H1 (cell line): Measurements from ENCODE around the gene KCTD16. TPM values are rescaled to one million over a fixed set of nuclear protein-coding genes. Genes with fewer than 3 reads are reported as not detected.

ENCODE experiments used
- CTCF ChIA-PET: fragments of 300-600 bp; sonication (Branson Sonifier 250); formaldehyde crosslinking; loops from one replicate; lab custom pipeline; 2021; ENCODE audit not compliant: partially characterized antibody; lab: Charles Lee
- POLR2A ChIA-PET: fragments of 300-600 bp; sonication (Branson Sonifier 250); formaldehyde crosslinking; loops from one replicate; lab custom pipeline; 2021; ENCODE audit warnings: inconsistent platforms; ENCODE audit not compliant: partially characterized antibody; lab: Charles Lee
- DNase-seq, 2 experiments: peaks; one replicate each; pipeline versions ENCODE4 v3.0.0 to v3.0.0-alpha.2; 2010 to 2022; ENCODE audit warnings: low spot score in 2 of 2, low read depth in 1 of 2, mixed read lengths in 1 of 2
- FAIRE-seq: peaks from 2 replicates; lab custom pipeline; 2011; peaks lifted over from hg19 to GRCh38; lab: Jason Lieb, UNC
- H2AFZ ChIP-seq: 2 replicates; pipeline ENCODE4 v1.8.1; 2012; ENCODE audit warnings: low read length, inconsistent platforms
- H2AK5ac ChIP-seq: 2 replicates; pipeline ENCODE4 v1.6.1; 2013; ENCODE audit warnings: low read depth, low read length
- H2BK120ac ChIP-seq: replicated peaks from 2 replicates; pipeline ENCODE3; 2013; ENCODE audit warnings: low read depth, low read length, inconsistent platforms
- H2BK12ac ChIP-seq: 2 replicates; pipeline ENCODE4 v1.6.1; 2013; ENCODE audit warnings: low read depth, low read length
- H2BK15ac ChIP-seq: 2 replicates; pipeline ENCODE4 v1.6.1; 2013; ENCODE audit warnings: low read length
- H2BK20ac ChIP-seq: 2 replicates; pipeline ENCODE4 v1.6.1; 2013; ENCODE audit warnings: low read length
- H2BK5ac ChIP-seq: 2 replicates; pipeline ENCODE4 v1.6.1; 2013; ENCODE audit warnings: low read depth, low read length
- H3K14ac ChIP-seq: 2 replicates; pipeline ENCODE4 v1.6.1; 2013; ENCODE audit warnings: inconsistent platforms; ENCODE audit not compliant: insufficient read length
- H3K18ac ChIP-seq: 2 replicates; pipeline ENCODE4 v1.6.1; 2013; ENCODE audit warnings: low read length; ENCODE audit errors: extremely low read depth
- H3K23ac ChIP-seq: 2 replicates; pipeline ENCODE4 v1.6.1; 2013; ENCODE audit warnings: inconsistent platforms; ENCODE audit not compliant: insufficient read length
- H3K23me2 ChIP-seq: 2 replicates; pipeline ENCODE4 v1.6.1; 2013; ENCODE audit warnings: low read depth, low read length
- H3K27ac ChIP-seq: 2 replicates; pipeline ENCODE4 v1.6.1; 2011; ENCODE audit warnings: low read depth, low read length, inconsistent platforms
- H3K27me3 ChIP-seq, 4 experiments: replicated peaks in 1 of 4; 1 replicate in 1 of 4; 2 replicates in 3 of 4; pipeline versions ENCODE4 v1.6.1 to v1.8.1; 2011 to 2013; ENCODE audit warnings: low read length in 3 of 4, mild to moderate bottlenecking in 3 of 4, inconsistent platforms in 2 of 4, mixed read lengths in 2 of 4, moderate library complexity in 1 of 4; ENCODE audit not compliant: control insufficient read depth in 3 of 4, insufficient read depth in 3 of 4; ENCODE audit errors: extremely low read depth in 1 of 4
- H3K36me3 ChIP-seq, 4 experiments: 2 replicates each; pipeline versions ENCODE4 v1.6.1 to v1.8.1; 2011 to 2013; ENCODE audit warnings: mild to moderate bottlenecking in 4 of 4, low read length in 3 of 4, moderate library complexity in 2 of 4, control low read depth in 1 of 4, inconsistent platforms in 1 of 4; ENCODE audit not compliant: insufficient read depth in 4 of 4, control insufficient read depth in 2 of 4
- H3K4ac ChIP-seq: replicated peaks from 2 replicates; pipeline ENCODE3; 2013; ENCODE audit warnings: low read length, low read depth, mixed read lengths, inconsistent platforms; ENCODE audit not compliant: insufficient read length
- H3K4me1 ChIP-seq, 4 experiments: replicated peaks in 1 of 4; 1 replicate in 1 of 4; 2 replicates in 3 of 4; pipeline versions ENCODE4 v1.6.1 to v1.8.1; 2011 to 2013; ENCODE audit warnings: low read length in 3 of 4, inconsistent platforms in 2 of 4, mixed read lengths in 1 of 4; ENCODE audit not compliant: insufficient read depth in 4 of 4, control insufficient read depth in 3 of 4
- H3K4me2 ChIP-seq, 2 experiments: 2 replicates each; pipeline versions ENCODE4 v1.6.1 to v1.8.1; 2011 to 2013; ENCODE audit warnings: low read depth in 2 of 2, low read length in 2 of 2, control low read depth in 1 of 2, inconsistent platforms in 1 of 2, mild to moderate bottlenecking in 1 of 2; ENCODE audit not compliant: insufficient read depth in 1 of 2
- H3K4me3 ChIP-seq, 4 experiments: fragments of 200-600, 300-600 bp in 1 of 4; sonication (generic), shearing (Covaris generic), sonication (Bioruptor Twin) in 1 of 4; 2 replicates each; pipeline versions ENCODE4 v1.5.1 to v1.8.1; 2011 to 2016; ENCODE audit warnings: low read length in 4 of 4, low read depth in 3 of 4, control low read depth in 2 of 4, inconsistent platforms in 2 of 4, mild to moderate bottlenecking in 2 of 4, mixed read lengths in 1 of 4, moderate library complexity in 1 of 4; ENCODE audit not compliant: insufficient read depth in 2 of 4; ENCODE audit errors: extremely low read depth in 1 of 4
- H3K56ac ChIP-seq: replicated peaks from 2 replicates; pipeline ENCODE3; 2013; ENCODE audit warnings: low read depth, mild to moderate bottlenecking, mixed read lengths, low read length, inconsistent platforms; ENCODE audit not compliant: insufficient read length
- H3K79me1 ChIP-seq: 2 replicates; pipeline ENCODE4 v1.6.1; 2013; ENCODE audit warnings: low read depth, low read length, control low read depth
- H3K79me2 ChIP-seq, 2 experiments: 2 replicates each; pipeline versions ENCODE4 v1.6.1 to v1.8.1; 2012 to 2013; ENCODE audit warnings: low read length in 2 of 2, mild to moderate bottlenecking in 2 of 2, inconsistent platforms in 1 of 2; ENCODE audit not compliant: insufficient read depth in 2 of 2, control insufficient read depth in 1 of 2
- H3K9ac ChIP-seq, 4 experiments: replicated peaks in 1 of 4; 1 replicate in 1 of 4; 2 replicates in 3 of 4; pipeline versions ENCODE4 v1.6.1 to v1.8.1; 2011 to 2013; ENCODE audit warnings: low read depth in 3 of 4, low read length in 3 of 4, control low read depth in 2 of 4, mild to moderate bottlenecking in 2 of 4, moderate library complexity in 2 of 4, inconsistent platforms in 1 of 4; ENCODE audit errors: extremely low read depth in 1 of 4
- H3K9me3 ChIP-seq, 2 experiments: 2 replicates each; pipeline versions ENCODE4 v1.6.1 to v1.8.1; 2012 to 2013; ENCODE audit warnings: mild to moderate bottlenecking in 2 of 2, moderate library complexity in 2 of 2, control low read depth in 1 of 2, inconsistent platforms in 1 of 2, low read depth in 1 of 2, low read length in 1 of 2, mixed read lengths in 1 of 2; ENCODE audit not compliant: insufficient read depth in 2 of 2
- H4K20me1 ChIP-seq, 2 experiments: replicated peaks in 1 of 2; 2 replicates each; pipeline versions ENCODE3 to v1.8.1; 2011 to 2013; ENCODE audit warnings: inconsistent platforms in 2 of 2, low read length in 2 of 2, mild to moderate bottlenecking in 1 of 2; ENCODE audit not compliant: insufficient read depth in 2 of 2, control insufficient read depth in 1 of 2
- H4K5ac ChIP-seq: 2 replicates; pipeline ENCODE4 v1.6.1; 2013; ENCODE audit warnings: low read length, low read depth, mixed read lengths, inconsistent platforms; ENCODE audit not compliant: insufficient read length
- H4K8ac ChIP-seq: 2 replicates; pipeline ENCODE4 v1.8.0; 2013; ENCODE audit warnings: mild to moderate bottlenecking, moderate library complexity, low read length, inconsistent platforms; ENCODE audit not compliant: insufficient read depth; ENCODE audit errors: extremely low read depth
- H4K91ac ChIP-seq: replicated peaks from 2 replicates; pipeline ENCODE3; 2013; ENCODE audit warnings: low read length, mixed read lengths, inconsistent platforms; ENCODE audit not compliant: insufficient read length
- ASH2L ChIP-seq: fragments of 200-600, 300-600 bp; sonication (generic); IDR thresholded peaks from one replicate; pipeline ENCODE4 v1.7.1; 2017; ENCODE audit warnings: low read length
- BCL11A ChIP-seq, 2 experiments: IDR thresholded peaks; one replicate each; pipeline ENCODE4 v1.6.1; 2011; ENCODE audit warnings: low read depth in 2 of 2, low read length in 2 of 2, mild to moderate bottlenecking in 2 of 2
- CEBPB ChIP-seq: IDR thresholded peaks from 2 replicates; pipeline ENCODE4 v1.6.1; 2012; ENCODE audit warnings: low read depth, low read length
- CHD1 ChIP-seq: IDR thresholded peaks from 2 replicates; pipeline ENCODE4 v1.6.1; 2012; ENCODE audit warnings: low read depth, low read length, improper control_type of control experiment
- CTBP2 ChIP-seq: IDR thresholded peaks from 2 replicates; pipeline ENCODE4 v1.7.0; 2011; ENCODE audit warnings: borderline replicate concordance, mild to moderate bottlenecking, moderate library complexity, mixed read lengths, low read length; ENCODE audit not compliant: insufficient read depth, insufficient read length
- EGR1 ChIP-seq: IDR thresholded peaks from 2 replicates; pipeline ENCODE4 v1.6.1; 2011; ENCODE audit warnings: low read depth, low read length, borderline replicate concordance
- GABPA ChIP-seq: IDR thresholded peaks from 2 replicates; pipeline ENCODE4 v1.6.1; 2011; ENCODE audit warnings: mild to moderate bottlenecking, low read length, moderate library complexity, borderline replicate concordance; ENCODE audit not compliant: insufficient read depth
- MAFK ChIP-seq: IDR thresholded peaks from 2 replicates; pipeline ENCODE4 v1.6.1; 2012; ENCODE audit warnings: low read depth, mild to moderate bottlenecking, improper control_type of control experiment, low read length
- NANOG ChIP-seq: IDR thresholded peaks from 2 replicates; pipeline ENCODE4 v1.6.1; 2011; ENCODE audit warnings: low read length, low read depth, mild to moderate bottlenecking, inconsistent platforms; ENCODE audit not compliant: insufficient read depth, poor library complexity, severe bottlenecking
- POLR2AphosphoS5 ChIP-seq: IDR thresholded peaks from 2 replicates; pipeline ENCODE4 v1.6.1; 2011; ENCODE audit warnings: low read depth, low read length
- RFX5 ChIP-seq: IDR thresholded peaks from 2 replicates; pipeline ENCODE4 v1.6.1; 2011; ENCODE audit warnings: low read depth, low read length, improper control_type of control experiment, borderline replicate concordance
- RXRA ChIP-seq: IDR thresholded peaks from 2 replicates; pipeline ENCODE4 v1.6.1; 2011; ENCODE audit warnings: low read depth, mild to moderate bottlenecking, low read length, moderate library complexity; ENCODE audit not compliant: insufficient read depth
- SIX5 ChIP-seq: IDR thresholded peaks from 2 replicates; pipeline ENCODE4 v1.6.1; 2011; ENCODE audit warnings: mild to moderate bottlenecking, low read depth, low read length
- SP1 ChIP-seq: IDR thresholded peaks from 2 replicates; pipeline ENCODE4 v1.6.1; 2011; ENCODE audit warnings: low read depth, low read length
- TAF7 ChIP-seq: optimal IDR thresholded peaks from 2 replicates; pipeline ENCODE3; 2011; ENCODE audit warnings: low read depth, mild to moderate bottlenecking, inconsistent platforms, low read length, moderate library complexity, borderline replicate concordance
- WGBS, 2 experiments: shearing (Covaris generic) in 1 of 2; methylation state at CpG; one replicate each; pipeline versions ENCODE4 v1.1.6 to v1.1.7; 2013 to 2015; ENCODE audit warnings: low lambda C conversion rate in 2 of 2, mixed read lengths in 2 of 2, inconsistent platforms in 1 of 2, low coverage in 1 of 2, missing lambda C conversion rate in 1 of 2; ENCODE audit not compliant: insufficient replicate concordance in 2 of 2, insufficient coverage in 1 of 2, insufficient read length in 1 of 2; ENCODE audit errors: extremely low coverage in 1 of 2, missing lambda C conversion rate in 1 of 2; 5-methylcytosine and 5-hydroxymethylcytosine counted together
- polyA plus RNA-seq, 7 experiments: library from polyadenylated mRNA; depleted of rRNA in 3 of 7; stranded (reverse) in 5 of 7; unstranded in 2 of 7; fragments of >200 nt in 5 of 7; fragments of 200-250 nt in 2 of 7; gene quantifications; 1 replicate in 5 of 7; 2 replicates in 1 of 7; 4 replicates in 1 of 7; pipeline versions ENCODE4 v1.2.1 to v1.2.3, GENCODE V29; 2011 to 2013; ENCODE audit warnings: missing spikeins in 2 of 7, mixed read lengths in 2 of 7
- total RNA-seq: library from RNA; stranded (reverse); fragmentation: NEBNext Ultra II Directional; extraction: Animal tissue kit (Norgen Biotek cat#: 25700); gene quantifications from 2 replicates; pipeline ENCODE4 v1.2.1, GENCODE V29; 2021

KCTD16 gene
- total and polyA plus RNA-seq, 2 of the 8 experiments (the other 6 are each of a cell fraction or from before 2014, with no cell fraction given) = 0.03 to 0.24 TPM

GRCh38 chr5:144406442-144406841 is 235.8 kb downstream of the KCTD16 start:
- Histone ChIP-seq H2BK12ac (no peak overlapping the region), H2AFZ (no peak overlapping the region), H3K23ac (peak overlapping the region; percentile 17), H3K79me1 (no peaks in the 10 kb centered on the region), H4K5ac (no peak overlapping the region), H4K20me1 (no peaks in the 10 kb centered on the region), H3K23me2 (no peaks in the 10 kb centered on the region), H2AK5ac (no peak overlapping the region), H4K91ac (no peak overlapping the region), H3K79me2 (no peaks in the 10 kb centered on the region), H3K56ac (no peak overlapping the region), H3K36me3 (no peaks in the 10 kb centered on the region), H3K4me2 (no peak overlapping the region), H3K9me3 (no peaks in the 10 kb centered on the region), H2BK120ac (no peak overlapping the region), H4K8ac (no peak overlapping the region), H3K14ac (no peak overlapping the region), H2BK15ac (no peak overlapping the region), H3K9ac (no peak overlapping the region), H3K27ac (no peak overlapping the region), H3K18ac (no peak overlapping the region), H2BK20ac (no peak overlapping the region), H3K27me3 (no peaks in the 10 kb centered on the region; a peak in 1 of 7 replicates), H2BK5ac (no peak overlapping the region), H3K4ac (no peak overlapping the region), H3K4me1 (no peaks in the 10 kb centered on the region), H3K4me3 (no peak overlapping the region)
- DNase-seq (no peak), FAIRE-seq (no peak)
- POLR2A ChIA-PET = no interaction called here
- CTCF ChIA-PET = no interaction called here
- 90% methylated on average over 7 of the region's 7 CpGs; no CpG with 5 or more reads in 1 of the 2 experiments for WGBS, 2 experiments
- no peak for TF ChIP-seq ASH2L
- TF ChIP-seq SP1 = no peak
- TF ChIP-seq MAFK = no peak
- no peak for TF ChIP-seq TAF7
- no peak for TF ChIP-seq GABPA
- TF ChIP-seq BCL11A (IDR thresholded peaks at IDR 0.05; ENCODE audit: low read depth in 2 of 2, low read length in 2 of 2) = no peak
- TF ChIP-seq EGR1 = no peak
- no peak for TF ChIP-seq RFX5
- TF ChIP-seq RXRA = no peak
- no peak for TF ChIP-seq POLR2AphosphoS5
- TF ChIP-seq CEBPB = no peak
- no peak for TF ChIP-seq CHD1
- TF ChIP-seq SIX5 = no peak
- no peak for TF ChIP-seq CTBP2
- no peak for TF ChIP-seq NANOG
